ENCODE results near the gene SEMA3D.

SEMA3D gene

GRCh38 chr7:85106719-85107118, 80.1 kb downstream of the SEMA3D start:
- Mint-ChIP-seq H3K4me1 (no peaks in the 10 kb centered on the region), H3K27me3 (no peaks in the 10 kb centered on the region), H3K36me3 (ENCODE audit: insufficient read depth) (peaks cover 3% of the 10 kb centered on the region), H3K4me3 (no peak overlapping the region), H3K9me3 (peaks cover 15% of the 10 kb centered on the region), H3K27ac (ENCODE audit: low read depth) (no peak overlapping the region)
- no peak for DNase-seq (ENCODE audit: low spot score in 2 of 2)
- ATAC-seq (replicated peaks; ENCODE audit: extremely low read depth, poor library complexity, severe bottlenecking), result no peak

GRCh38 chr7:85104432-85105205, 82.2 kb downstream of the SEMA3D start:
- Mint-ChIP-seq H3K9me3 (peaks cover 7% of the 10 kb centered on the region), H3K27ac (ENCODE audit: low read depth) (no peak overlapping the region), H3K36me3 (ENCODE audit: insufficient read depth) (peaks cover 3% of the 10 kb centered on the region), H3K4me3 (no peak overlapping the region), H3K27me3 (no peaks in the 10 kb centered on the region), H3K4me1 (no peaks in the 10 kb centered on the region)
- ATAC-seq (replicated peaks; ENCODE audit: extremely low read depth, poor library complexity, severe bottlenecking) (no peak), DNase-seq (ENCODE audit: low spot score in 2 of 2) (no peak)

GRCh38 chr7:85103962-85104361, 82.9 kb downstream of the SEMA3D start:
- DNase-seq (ENCODE audit: low spot score in 2 of 2) (no peak), ATAC-seq (replicated peaks; ENCODE audit: extremely low read depth, poor library complexity, severe bottlenecking) (no peak)
- no peaks in the 10 kb centered on the region for H3K27me3 Mint-ChIP-seq
- peaks cover 3% of the 10 kb centered on the region for H3K36me3 Mint-ChIP-seq (ENCODE audit: insufficient read depth)
- no peak overlapping the region for H3K27ac Mint-ChIP-seq (ENCODE audit: low read depth)
- no peak overlapping the region for H3K4me3 Mint-ChIP-seq
- no peaks in the 10 kb centered on the region for H3K4me1 Mint-ChIP-seq
- H3K9me3 Mint-ChIP-seq, result peaks cover 7% of the 10 kb centered on the region

GRCh38 chr7:85103357-85103756, 83.5 kb downstream of the SEMA3D start:
- ATAC-seq (replicated peaks; ENCODE audit: extremely low read depth, poor library complexity, severe bottlenecking) (no peak), DNase-seq (ENCODE audit: low spot score in 2 of 2) (no peak)
- peaks cover 3% of the 10 kb centered on the region for H3K36me3 Mint-ChIP-seq (ENCODE audit: insufficient read depth)
- no peaks in the 10 kb centered on the region for H3K4me1 Mint-ChIP-seq
- H3K27ac Mint-ChIP-seq (ENCODE audit: low read depth), result no peak overlapping the region
- peaks cover 7% of the 10 kb centered on the region for H3K9me3 Mint-ChIP-seq
- no peak overlapping the region for H3K4me3 Mint-ChIP-seq
- no peaks in the 10 kb centered on the region for H3K27me3 Mint-ChIP-seq

GRCh38 chr7:85102813-85103350, 84.0 kb downstream of the SEMA3D start:
- H3K4me3 Mint-ChIP-seq, result no peak overlapping the region
- H3K27me3 Mint-ChIP-seq, result no peaks in the 10 kb centered on the region

GRCh38 chr7:85101347-85101746, 85.5 kb downstream of the SEMA3D start:
- H3K9me3 Mint-ChIP-seq, result peaks cover 8% of the 10 kb centered on the region
- ATAC-seq (replicated peaks; ENCODE audit: extremely low read depth, poor library complexity, severe bottlenecking), result no peak
- H3K36me3 Mint-ChIP-seq (ENCODE audit: insufficient read depth), result no peaks in the 10 kb centered on the region
- no peaks in the 10 kb centered on the region for H3K4me1 Mint-ChIP-seq
- H3K27ac Mint-ChIP-seq (ENCODE audit: low read depth), result no peak overlapping the region
- no peak for DNase-seq (ENCODE audit: low spot score in 2 of 2)
- H3K27me3 Mint-ChIP-seq, result no peaks in the 10 kb centered on the region
- no peak overlapping the region for H3K4me3 Mint-ChIP-seq

More at GRCh38 chr7:85102813-85103350, 84.0 kb downstream of the SEMA3D start:
- H3K27ac Mint-ChIP-seq (ENCODE audit: low read depth), result no peak overlapping the region
- peaks cover 3% of the 10 kb centered on the region for H3K36me3 Mint-ChIP-seq (ENCODE audit: insufficient read depth)
- ATAC-seq (replicated peaks; ENCODE audit: extremely low read depth, poor library complexity, severe bottlenecking) (no peak), DNase-seq (ENCODE audit: low spot score in 2 of 2) (no peak)
- no peaks in the 10 kb centered on the region for H3K4me1 Mint-ChIP-seq
- H3K9me3 Mint-ChIP-seq, result peaks cover 9% of the 10 kb centered on the region

GRCh38 chr7:85097844-85098243, 89.0 kb downstream of the SEMA3D start:
- Mint-ChIP-seq H3K27me3 (no peaks in the 10 kb centered on the region), H3K9me3 (peaks cover 16% of the 10 kb centered on the region), H3K4me3 (no peak overlapping the region), H3K4me1 (no peaks in the 10 kb centered on the region), H3K36me3 (ENCODE audit: insufficient read depth) (no peaks in the 10 kb centered on the region), H3K27ac (ENCODE audit: low read depth) (no peak overlapping the region)
- no peak for DNase-seq (ENCODE audit: low spot score in 2 of 2)
- ATAC-seq (replicated peaks; ENCODE audit: extremely low read depth, poor library complexity, severe bottlenecking), result no peak

GRCh38 chr7:85095806-85096205, 91.0 kb downstream of the SEMA3D start:
- Mint-ChIP-seq H3K27me3 (no peaks in the 10 kb centered on the region), H3K36me3 (ENCODE audit: insufficient read depth) (no peaks in the 10 kb centered on the region), H3K4me3 (no peak overlapping the region), H3K9me3 (peaks cover 27% of the 10 kb centered on the region), H3K27ac (ENCODE audit: low read depth) (no peak overlapping the region), H3K4me1 (no peaks in the 10 kb centered on the region)
- DNase-seq (ENCODE audit: low spot score in 2 of 2) (no peak), ATAC-seq (replicated peaks; ENCODE audit: extremely low read depth, poor library complexity, severe bottlenecking) (no peak)

- H3K9me3 Mint-ChIP-seq, result peaks cover 29% of the 10 kb centered on the region
- H3K4me1 Mint-ChIP-seq, result no peaks in the 10 kb centered on the region
- DNase-seq (ENCODE audit: low spot score in 2 of 2) (no peak), ATAC-seq (replicated peaks; ENCODE audit: extremely low read depth, poor library complexity, severe bottlenecking) (no peak)
- H3K36me3 Mint-ChIP-seq (ENCODE audit: insufficient read depth), result no peaks in the 10 kb centered on the region
- H3K27ac Mint-ChIP-seq (ENCODE audit: low read depth), result no peak overlapping the region
- no peaks in the 10 kb centered on the region for H3K27me3 Mint-ChIP-seq
- no peak overlapping the region for H3K4me3 Mint-ChIP-seq
Measured at GRCh38 chr7:85095366-85095765, 91.5 kb downstream of the SEMA3D start.

GRCh38 chr7:85094046-85094725, 92.7 kb downstream of the SEMA3D start:
- Mint-ChIP-seq H3K4me1 (no peaks in the 10 kb centered on the region), H3K36me3 (ENCODE audit: insufficient read depth) (no peaks in the 10 kb centered on the region), H3K27ac (ENCODE audit: low read depth) (no peak overlapping the region), H3K4me3 (no peak overlapping the region), H3K9me3 (peaks cover 33% of the 10 kb centered on the region), H3K27me3 (no peaks in the 10 kb centered on the region)
- ATAC-seq (replicated peaks; ENCODE audit: extremely low read depth, poor library complexity, severe bottlenecking) (no peak), DNase-seq (ENCODE audit: low spot score in 2 of 2) (no peak)

GRCh38 chr7:85091565-85091928, 95.3 kb downstream of the SEMA3D start:
- no peak for DNase-seq (ENCODE audit: low spot score in 2 of 2)
- Mint-ChIP-seq H3K27ac (ENCODE audit: low read depth) (no peak overlapping the region), H3K4me3 (no peak overlapping the region), H3K9me3 (peaks cover 30% of the 10 kb centered on the region), H3K36me3 (ENCODE audit: insufficient read depth) (no peaks in the 10 kb centered on the region), H3K27me3 (no peaks in the 10 kb centered on the region), H3K4me1 (no peaks in the 10 kb centered on the region)
- ATAC-seq (replicated peaks; ENCODE audit: extremely low read depth, poor library complexity, severe bottlenecking), result no peak

- Mint-ChIP-seq H3K27ac (ENCODE audit: low read depth) (no peak overlapping the region), H3K36me3 (ENCODE audit: insufficient read depth) (no peaks in the 10 kb centered on the region), H3K27me3 (no peaks in the 10 kb centered on the region), H3K9me3 (peaks cover 30% of the 10 kb centered on the region), H3K4me3 (no peak overlapping the region), H3K4me1 (no peaks in the 10 kb centered on the region)
- no peak for DNase-seq (ENCODE audit: low spot score in 2 of 2)
- no peak for ATAC-seq (replicated peaks; ENCODE audit: extremely low read depth, poor library complexity, severe bottlenecking)
Measured at GRCh38 chr7:85090919-85091564, 95.8 kb downstream of the SEMA3D start.
